Globus pallidus (tissue), 1 donor: Measurements from ENCODE around the gene PNPLA8.

Source experiments
- DNase-seq: peaks from one replicate; pipeline ENCODE4 v3.0.0-alpha.2; 2015; ENCODE audit warnings: low spot score

PNPLA8 gene

GRCh38 chr7:108442039-108442568, 83.8 kb downstream of the PNPLA8 start:
- no peak for DNase-seq

- no peak for DNase-seq
Measured at GRCh38 chr7:108441392-108441955, 84.5 kb downstream of the PNPLA8 start.

GRCh38 chr7:108440613-108441012, 85.3 kb downstream of the PNPLA8 start:
- no peak for DNase-seq

- DNase-seq = no peak
Measured at GRCh38 chr7:108436906-108437305, 89.0 kb downstream of the PNPLA8 start.

- DNase-seq = no peak
Measured at GRCh38 chr7:108434010-108434409, 91.9 kb downstream of the PNPLA8 start.

- no peak for DNase-seq
Measured at GRCh38 chr7:108431099-108431498, 94.8 kb downstream of the PNPLA8 start.

GRCh38 chr7:108430664-108431063, 95.3 kb downstream of the PNPLA8 start:
- no peak for DNase-seq

- DNase-seq = no peak
Measured at GRCh38 chr7:108427766-108428165, 98.2 kb downstream of the PNPLA8 start.

GRCh38 chr7:108425714-108426275, 100.1 kb downstream of the PNPLA8 start:
- DNase-seq = no peak

GRCh38 chr7:108424013-108424412, 101.9 kb downstream of the PNPLA8 start:
- DNase-seq = no peak

GRCh38 chr7:108423089-108423989, 102.6 kb downstream of the PNPLA8 start:
- no peak for DNase-seq

- DNase-seq = no peak
Measured at GRCh38 chr7:108421720-108422331, 104.1 kb downstream of the PNPLA8 start.
